Duodenal mucosa (tissue), 2 donors: ENCODE measurements around the gene TMEM234.
A peak's percentile ranks its signal among the peaks of the same experiment; 100 is the strongest.

Experiments used
- H3K27ac ChIP-seq: one replicate; pipeline ENCODE4 v1.7.0; 2013; ENCODE audit warnings: low read depth, low read length
- H3K27me3 ChIP-seq, 2 donors: one replicate each; pipeline ENCODE4 v1.7.0; 2013; ENCODE audit warnings: low read length in 2 of 2, control low read depth in 1 of 2; ENCODE audit not compliant: insufficient read depth in 2 of 2, control insufficient read depth in 1 of 2
- H3K36me3 ChIP-seq, 2 donors: one replicate each; pipeline ENCODE4 v1.7.0; 2013; ENCODE audit warnings: low read length in 2 of 2, control low read depth in 1 of 2; ENCODE audit not compliant: insufficient read depth in 2 of 2, control insufficient read depth in 1 of 2
- H3K4me1 ChIP-seq, 2 donors: one replicate each; pipeline ENCODE4 v1.7.0; 2013; ENCODE audit warnings: low read length in 2 of 2, control low read depth in 1 of 2; ENCODE audit not compliant: insufficient read depth in 2 of 2, control insufficient read depth in 1 of 2
- H3K4me3 ChIP-seq, 2 donors: one replicate each; pipeline ENCODE4 v1.7.0; 2013; ENCODE audit warnings: low read length in 2 of 2, low read depth in 1 of 2
- H3K9ac ChIP-seq, 2 donors: one replicate each; pipeline ENCODE4 v1.7.0; 2013; ENCODE audit warnings: low read length in 2 of 2, low read depth in 1 of 2
- H3K9me3 ChIP-seq, 2 donors: one replicate each; pipeline ENCODE4 v1.7.0; 2013; ENCODE audit warnings: low read length in 2 of 2, control low read depth in 1 of 2; ENCODE audit not compliant: control insufficient read depth in 1 of 2

TMEM234 gene

DNA sequence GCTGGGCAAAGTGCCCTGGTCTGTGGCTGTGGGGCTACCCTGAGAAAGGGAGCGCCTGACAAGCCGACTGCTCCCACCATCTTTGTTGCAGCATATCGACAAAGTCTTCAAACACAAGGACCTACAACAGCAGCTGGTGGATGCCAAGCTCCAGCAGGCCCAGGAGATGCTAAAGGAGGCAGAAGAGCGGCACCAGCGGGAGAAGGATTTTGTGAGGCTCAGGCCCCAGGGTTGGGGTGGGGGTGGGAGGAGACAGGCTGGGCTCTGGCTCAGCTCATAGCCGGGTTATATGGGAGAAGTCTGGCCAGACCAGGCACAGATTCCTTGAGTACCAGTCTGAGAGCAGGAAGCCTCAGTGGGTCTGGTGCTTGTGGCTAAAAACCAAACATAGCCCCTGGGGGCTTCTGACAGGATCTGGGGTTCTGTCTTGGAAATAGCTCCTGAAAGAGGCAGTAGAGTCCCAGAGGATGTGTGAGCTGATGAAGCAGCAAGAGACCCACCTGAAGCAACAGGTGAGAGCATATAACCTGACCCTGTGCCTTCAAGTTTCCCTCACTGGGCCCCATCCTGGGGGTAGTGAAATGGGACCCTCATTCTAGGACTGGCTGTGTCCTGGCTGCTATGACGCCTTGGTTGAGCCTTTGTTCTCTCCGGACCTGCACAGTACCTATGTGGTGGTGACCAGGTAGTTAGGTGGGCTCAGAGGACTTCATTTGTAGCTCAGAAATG is 29.8 kb downstream of the TMEM234 start:
- Histone ChIP-seq H3K4me1 (no peaks in the 10 kb centered on the region), H3K9me3 (no peaks in the 10 kb centered on the region), H3K4me3 (no peak overlapping the region), H3K36me3 (peaks cover 84 to 99% of the 10 kb centered on the region in 2 donors), H3K27ac (no peak overlapping the region), H3K9ac (no peak overlapping the region), H3K27me3 (no peaks in the 10 kb centered on the region)

DNA sequence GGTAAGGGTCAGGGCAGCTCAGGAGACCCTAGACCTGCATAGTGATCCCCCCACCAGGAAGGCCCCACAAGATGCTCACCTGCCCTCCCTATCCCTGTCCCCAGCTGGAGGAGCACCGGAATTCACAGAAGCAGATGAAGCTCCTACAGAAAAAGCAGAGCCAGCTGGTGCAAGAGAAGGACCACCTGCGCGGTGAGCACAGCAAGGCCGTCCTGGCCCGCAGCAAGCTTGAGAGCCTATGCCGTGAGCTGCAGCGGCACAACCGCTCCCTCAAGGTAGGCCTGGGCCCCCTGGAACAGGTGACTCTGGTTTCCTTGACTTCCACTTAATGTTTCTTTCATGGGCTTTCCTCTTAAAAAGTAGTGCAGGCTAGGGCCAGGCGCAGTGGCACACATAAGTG is 34.3 kb downstream of the TMEM234 start:
- peaks cover 68 to 84% of the 10 kb centered on the region in 2 donors for H3K36me3 ChIP-seq
- no peak overlapping the region for H3K27ac ChIP-seq
- no peaks in the 10 kb centered on the region for H3K27me3 ChIP-seq
- no peak overlapping the region for H3K4me3 ChIP-seq
- no peaks in the 10 kb centered on the region for H3K9me3 ChIP-seq
- no peak overlapping the region for H3K9ac ChIP-seq
- no peaks in the 10 kb centered on the region for H3K4me1 ChIP-seq

DNA sequence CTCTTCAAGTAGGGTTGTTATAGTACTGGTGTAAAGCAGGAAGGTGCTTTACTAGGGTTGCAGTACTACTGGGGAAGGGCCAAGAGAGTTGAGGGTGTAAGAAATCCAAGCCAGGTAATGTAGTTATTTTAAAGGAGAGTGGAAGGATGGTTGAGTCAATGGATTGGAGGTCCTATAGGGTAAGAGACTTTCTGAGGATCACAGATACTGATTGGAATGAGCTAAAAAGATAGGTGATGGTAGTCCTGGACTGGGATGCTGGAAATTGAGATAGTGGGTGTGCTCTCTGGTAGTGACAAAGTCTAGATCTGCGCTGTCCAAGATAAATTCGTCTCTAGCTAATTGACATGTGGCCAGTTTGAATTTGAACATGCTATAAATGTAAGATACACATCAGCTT is 35.7 kb downstream of the TMEM234 start:
- H3K9ac ChIP-seq = peak overlapping the region in 1 of 2 donors; percentile 19
- no peaks in the 10 kb centered on the region for H3K9me3 ChIP-seq
- no peaks in the 10 kb centered on the region for H3K27me3 ChIP-seq
- H3K4me3 ChIP-seq = no peak overlapping the region
- H3K27ac ChIP-seq = no peak overlapping the region
- H3K4me1 ChIP-seq = peaks cover 7% of the 10 kb centered on the region in 2 donors
- peaks cover 56 to 76% of the 10 kb centered on the region in 2 donors for H3K36me3 ChIP-seq

DNA sequence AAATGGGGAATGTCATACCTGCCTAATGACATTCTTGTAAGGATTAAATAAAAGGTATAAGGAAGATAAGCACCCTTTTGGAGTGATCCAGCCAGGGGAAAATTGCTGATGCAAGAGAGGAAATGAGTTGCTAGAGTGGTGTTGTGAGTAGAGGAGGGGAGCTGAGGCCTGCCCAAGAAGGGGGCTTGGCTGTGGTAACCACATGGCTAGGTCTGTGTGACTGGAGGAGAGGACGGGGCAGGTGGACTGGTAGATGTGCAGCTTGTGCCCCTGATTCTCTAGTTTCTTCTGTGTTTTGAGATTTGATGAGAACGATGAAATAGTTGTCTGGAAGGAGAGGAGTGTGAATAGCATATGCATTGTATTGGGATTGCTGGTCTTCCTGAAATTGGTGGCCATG is 36.1 kb downstream of the TMEM234 start:
- no peak overlapping the region for H3K27ac ChIP-seq
- no peaks in the 10 kb centered on the region for H3K27me3 ChIP-seq
- H3K9me3 ChIP-seq = no peaks in the 10 kb centered on the region
- H3K9ac ChIP-seq = peak overlapping the region in 1 of 2 donors; percentile 19
- peaks cover 11% of the 10 kb centered on the region in 2 donors for H3K4me1 ChIP-seq
- no peak overlapping the region for H3K4me3 ChIP-seq
- H3K36me3 ChIP-seq = peaks cover 52 to 72% of the 10 kb centered on the region in 2 donors

DNA sequence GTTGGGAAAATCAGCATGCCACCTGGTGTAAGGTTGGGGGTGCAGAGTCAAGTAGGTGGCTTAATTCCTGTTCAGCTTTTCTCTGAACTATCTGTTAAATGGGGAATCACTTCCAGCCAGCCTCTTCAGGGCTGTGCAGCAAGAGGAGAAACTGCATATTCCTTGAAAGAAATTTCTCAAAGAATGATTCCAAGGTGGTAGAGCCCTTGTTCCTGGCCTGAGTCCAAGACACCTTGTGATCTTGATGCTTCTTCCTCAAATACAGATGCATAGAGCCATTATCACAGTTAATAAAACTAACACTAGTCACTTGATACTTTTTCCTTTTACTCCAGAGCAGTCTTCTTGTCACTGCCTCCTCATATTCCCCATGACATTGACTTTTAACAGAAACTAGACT is 37.5 kb downstream of the TMEM234 start:
- Histone ChIP-seq H3K4me3 (no peak overlapping the region), H3K27me3 (no peaks in the 10 kb centered on the region), H3K9ac (no peak overlapping the region), H3K36me3 (peaks cover 41 to 58% of the 10 kb centered on the region in 2 donors), H3K9me3 (no peaks in the 10 kb centered on the region), H3K27ac (no peak overlapping the region), H3K4me1 (peaks cover 17 to 20% of the 10 kb centered on the region in 2 donors)

DNA sequence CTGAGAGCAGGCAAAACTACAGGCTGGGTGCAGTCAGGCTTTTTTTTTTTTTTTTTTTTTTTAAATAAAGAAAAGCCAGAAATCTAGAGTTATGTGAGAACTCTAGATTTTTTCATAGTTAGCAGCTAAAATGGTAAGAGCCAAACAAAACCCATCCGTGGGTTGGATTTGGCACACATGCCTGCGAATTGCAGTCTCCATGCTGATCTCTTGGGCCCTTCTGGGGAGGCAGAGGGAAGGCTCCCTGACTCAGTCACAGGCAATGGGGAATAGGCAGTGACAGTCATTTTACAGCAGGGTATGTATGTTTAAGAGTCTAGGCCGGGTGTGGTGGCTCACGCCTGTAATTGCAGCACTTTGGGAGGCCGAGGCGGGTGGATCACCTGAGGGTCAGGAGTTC is 40.1 kb downstream of the TMEM234 start:
- H3K4me1 ChIP-seq = peaks cover 24 to 26% of the 10 kb centered on the region in 2 donors
- no peak overlapping the region for H3K4me3 ChIP-seq
- no peaks in the 10 kb centered on the region for H3K9me3 ChIP-seq
- H3K36me3 ChIP-seq = peaks cover 18 to 32% of the 10 kb centered on the region in 2 donors
- no peak overlapping the region for H3K9ac ChIP-seq
- H3K27ac ChIP-seq = no peak overlapping the region
- no peaks in the 10 kb centered on the region for H3K27me3 ChIP-seq

DNA sequence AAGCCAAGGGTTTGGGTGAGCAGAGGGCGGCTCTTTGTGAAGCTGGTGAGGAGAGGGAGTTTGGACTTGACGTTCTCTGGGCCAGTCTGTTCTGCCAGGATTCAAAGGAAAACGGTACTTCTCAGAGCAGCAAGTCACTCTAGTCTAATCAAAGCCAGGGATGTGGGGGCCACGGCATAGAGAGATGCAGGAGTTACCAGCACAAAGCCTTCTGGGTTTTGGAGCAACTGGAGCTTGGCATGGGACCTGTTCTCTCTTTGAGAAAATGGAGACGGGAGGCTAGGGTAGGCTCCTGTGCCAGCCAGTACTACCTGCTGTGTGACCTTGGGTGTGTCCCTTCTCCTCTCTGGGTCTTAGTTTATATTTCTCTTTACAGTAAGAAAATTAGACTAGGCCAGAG is 40.6 kb downstream of the TMEM234 start:
- Histone ChIP-seq H3K27me3 (no peaks in the 10 kb centered on the region), H3K4me3 (peak overlapping the region in 1 of 2 donors; percentile 73), H3K9me3 (no peaks in the 10 kb centered on the region), H3K9ac (peak overlapping the region; percentile 79 to 83), H3K36me3 (peaks cover 18 to 28% of the 10 kb centered on the region in 2 donors), H3K4me1 (peaks cover 24 to 26% of the 10 kb centered on the region in 2 donors), H3K27ac (no peak overlapping the region)

DNA sequence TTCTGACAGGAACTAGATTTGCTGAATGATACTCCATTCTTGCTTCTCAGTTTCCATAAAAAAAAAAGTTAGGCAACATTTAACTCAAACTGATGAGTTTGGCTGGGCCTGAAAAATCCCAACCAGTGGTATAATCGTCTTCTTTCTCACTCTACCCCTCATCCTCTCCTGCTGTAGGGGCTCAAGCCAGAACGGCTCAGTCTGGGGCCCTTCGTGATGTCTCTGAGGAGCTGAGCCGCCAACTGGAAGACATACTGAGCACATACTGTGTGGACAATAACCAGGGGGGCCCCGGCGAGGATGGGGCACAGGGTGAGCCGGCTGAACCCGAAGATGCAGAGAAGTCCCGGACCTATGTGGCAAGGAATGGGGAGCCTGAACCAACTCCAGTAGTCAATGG is 41.1 kb downstream of the TMEM234 start:
- Histone ChIP-seq H3K4me3 (peak overlapping the region; percentile 73 to 78), H3K4me1 (peaks cover 24 to 26% of the 10 kb centered on the region in 2 donors), H3K36me3 (peaks cover 14 to 23% of the 10 kb centered on the region in 2 donors), H3K27ac (no peak overlapping the region), H3K9me3 (no peaks in the 10 kb centered on the region), H3K9ac (peak overlapping the region; percentile 79 to 83), H3K27me3 (no peaks in the 10 kb centered on the region)

DNA sequence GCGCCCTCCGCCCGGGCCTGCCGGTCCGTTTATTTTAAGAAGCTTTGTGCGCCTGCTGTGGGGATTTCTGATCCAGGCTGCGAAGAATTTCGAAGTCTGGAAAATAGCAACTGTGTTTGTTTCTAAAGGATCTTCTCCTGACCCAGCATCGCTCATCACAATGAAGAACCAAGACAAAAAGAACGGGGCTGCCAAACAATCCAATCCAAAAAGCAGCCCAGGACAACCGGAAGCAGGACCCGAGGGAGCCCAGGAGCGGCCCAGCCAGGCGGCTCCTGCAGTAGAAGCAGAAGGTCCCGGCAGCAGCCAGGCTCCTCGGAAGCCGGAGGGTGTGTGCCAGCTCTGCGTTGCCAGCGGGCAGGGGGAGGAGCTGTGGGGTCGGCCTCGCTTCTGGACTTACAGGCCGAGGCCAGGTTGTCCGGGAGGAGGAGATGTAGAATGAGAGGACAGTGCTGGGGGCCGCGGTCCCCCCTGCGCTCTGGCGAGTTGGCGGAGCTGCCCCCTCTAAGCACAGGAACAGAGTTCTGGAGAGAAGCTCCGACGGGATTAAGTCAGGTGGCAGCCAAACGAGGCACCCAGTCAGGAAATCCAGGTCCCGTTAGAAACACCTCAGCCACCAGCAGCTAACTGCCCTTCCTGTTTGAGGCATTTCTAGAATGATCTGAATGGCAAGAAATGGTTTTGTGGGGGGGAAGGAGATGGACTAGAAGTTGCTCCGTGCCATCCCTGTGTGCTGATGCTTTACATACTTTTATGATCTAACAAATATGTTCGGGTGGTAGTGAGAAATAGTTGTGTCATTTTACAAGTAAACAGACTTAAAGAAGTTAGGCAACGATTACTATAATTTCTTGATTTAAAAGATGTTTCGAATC is 41.7 kb downstream of the TMEM234 start:
- Histone ChIP-seq H3K27me3 (no peaks in the 10 kb centered on the region), H3K4me1 (peaks cover 24 to 26% of the 10 kb centered on the region in 2 donors), H3K4me3 (peak overlapping the region; percentile 73 to 78), H3K9ac (peak overlapping the region; percentile 79 to 83), H3K36me3 (peaks cover 12 to 21% of the 10 kb centered on the region in 2 donors), H3K9me3 (no peaks in the 10 kb centered on the region), H3K27ac (peak overlapping the region; percentile 92)
